AG04449 (cell line): Measurements from ENCODE around the gene EXOC4.

Experiments used
- CTCF ChIA-PET: fragments of 350-600 bp; formaldehyde crosslinking; extraction: SDS; loops from one replicate; lab custom pipeline; 2021; ENCODE audit warnings: antibody characterized with exemption; lab: Yijun Ruan, JAX
- POLR2A ChIA-PET: fragments of 400-600, 350-600 bp; formaldehyde crosslinking; extraction: SDS; loops from one replicate; lab custom pipeline; 2020; ENCODE audit warnings: antibody characterized with exemption, inconsistent platforms; lab: Yijun Ruan, JAX
- DNase-seq: peaks from one replicate; pipeline ENCODE4 v3.0.0-alpha.2; 2010; ENCODE audit warnings: low read depth, low spot score
- H3K4me3 ChIP-seq: 2 replicates; pipeline ENCODE4 v1.5.1; 2011; ENCODE audit warnings: low read depth, mild to moderate bottlenecking, control low read depth, low read length
- TF ChIP-seq, protein P1 (sequence below): IDR thresholded peaks from one replicate; pipeline ENCODE4 v1.5.1; 2011; ENCODE audit warnings: mild to moderate bottlenecking, moderate library complexity, low read length, control low read depth, inconsistent platforms; ENCODE audit not compliant: insufficient read depth; ENCODE audit errors: missing control alignments

Gene EXOC4

DNA sequence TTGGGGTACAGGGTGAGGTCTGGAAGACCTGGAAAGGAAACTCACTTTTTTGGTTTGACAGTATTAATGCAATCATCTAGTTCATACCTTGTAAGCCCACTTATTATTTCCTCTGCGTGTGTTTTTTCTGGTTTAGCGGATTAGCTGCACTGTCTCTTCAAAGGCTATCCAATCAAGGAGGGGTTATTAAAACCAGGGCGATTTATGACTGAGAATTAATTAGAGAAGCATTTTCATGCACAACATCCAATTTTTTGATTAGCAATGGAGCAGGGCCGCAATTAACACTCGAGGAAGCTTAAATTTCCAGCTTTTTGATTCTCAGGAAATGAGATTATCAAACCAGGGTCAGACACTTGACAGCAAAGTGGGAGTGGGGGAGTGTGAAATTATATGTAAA is 248.9 kb downstream of the EXOC4 start:
- DNase-seq = no peak
- ChIA-PET CTCF (no interaction called here), POLR2A (no interaction called here)
- TF ChIP-seq, protein P1, sequence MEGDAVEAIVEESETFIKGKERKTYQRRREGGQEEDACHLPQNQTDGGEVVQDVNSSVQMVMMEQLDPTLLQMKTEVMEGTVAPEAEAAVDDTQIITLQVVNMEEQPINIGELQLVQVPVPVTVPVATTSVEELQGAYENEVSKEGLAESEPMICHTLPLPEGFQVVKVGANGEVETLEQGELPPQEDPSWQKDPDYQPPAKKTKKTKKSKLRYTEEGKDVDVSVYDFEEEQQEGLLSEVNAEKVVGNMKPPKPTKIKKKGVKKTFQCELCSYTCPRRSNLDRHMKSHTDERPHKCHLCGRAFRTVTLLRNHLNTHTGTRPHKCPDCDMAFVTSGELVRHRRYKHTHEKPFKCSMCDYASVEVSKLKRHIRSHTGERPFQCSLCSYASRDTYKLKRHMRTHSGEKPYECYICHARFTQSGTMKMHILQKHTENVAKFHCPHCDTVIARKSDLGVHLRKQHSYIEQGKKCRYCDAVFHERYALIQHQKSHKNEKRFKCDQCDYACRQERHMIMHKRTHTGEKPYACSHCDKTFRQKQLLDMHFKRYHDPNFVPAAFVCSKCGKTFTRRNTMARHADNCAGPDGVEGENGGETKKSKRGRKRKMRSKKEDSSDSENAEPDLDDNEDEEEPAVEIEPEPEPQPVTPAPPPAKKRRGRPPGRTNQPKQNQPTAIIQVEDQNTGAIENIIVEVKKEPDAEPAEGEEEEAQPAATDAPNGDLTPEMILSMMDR = no peak
- H3K4me3 ChIP-seq = no peak overlapping the region

DNA sequence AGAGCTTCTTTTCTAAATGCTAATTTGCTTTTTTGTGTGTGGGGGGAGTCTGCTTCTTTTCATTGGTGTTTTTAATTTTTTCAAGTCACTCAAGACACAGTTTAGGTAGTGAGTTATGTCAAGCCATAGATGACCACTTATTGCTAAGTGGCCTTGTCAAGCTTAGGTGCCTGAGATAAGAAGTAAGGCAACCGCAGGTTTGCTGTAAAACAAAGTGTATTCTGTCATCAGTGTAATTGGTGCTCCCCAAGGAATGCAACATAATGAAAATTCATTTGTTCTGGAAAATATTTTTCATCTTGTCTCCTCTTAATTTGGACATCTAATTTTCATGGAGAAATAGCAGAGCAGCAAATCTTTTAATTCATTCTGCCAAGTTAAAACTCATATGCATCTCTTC is 249.6 kb downstream of the EXOC4 start:
- TF ChIP-seq, protein P1 = no peak
- no peak overlapping the region for H3K4me3 ChIP-seq
- DNase-seq = no peak
- POLR2A ChIA-PET = no interaction called here
- CTCF ChIA-PET = no interaction called here

DNA sequence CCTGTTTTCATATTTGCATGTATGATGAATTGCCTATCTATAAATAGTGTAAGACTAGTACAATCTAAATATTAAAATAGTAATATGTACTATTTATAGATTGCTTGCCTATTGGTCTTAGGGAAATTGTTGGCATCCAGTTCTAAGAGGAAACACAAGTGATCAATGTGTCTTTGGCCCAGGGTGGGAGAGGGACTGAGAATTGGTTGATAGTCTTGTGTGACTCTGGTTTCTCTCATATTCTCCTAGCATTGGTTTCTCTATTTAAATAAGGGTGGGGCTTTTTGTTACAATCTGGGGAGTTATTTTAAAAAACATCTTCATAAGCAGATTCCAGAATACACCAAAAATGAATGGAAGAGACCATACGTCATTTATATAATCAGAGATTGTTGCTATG is 250.1 kb downstream of the EXOC4 start:
- no peak overlapping the region for H3K4me3 ChIP-seq
- TF ChIP-seq, protein P1 = no peak
- no peak for DNase-seq
- ChIA-PET CTCF (no interaction called here), POLR2A (no interaction called here)

DNA sequence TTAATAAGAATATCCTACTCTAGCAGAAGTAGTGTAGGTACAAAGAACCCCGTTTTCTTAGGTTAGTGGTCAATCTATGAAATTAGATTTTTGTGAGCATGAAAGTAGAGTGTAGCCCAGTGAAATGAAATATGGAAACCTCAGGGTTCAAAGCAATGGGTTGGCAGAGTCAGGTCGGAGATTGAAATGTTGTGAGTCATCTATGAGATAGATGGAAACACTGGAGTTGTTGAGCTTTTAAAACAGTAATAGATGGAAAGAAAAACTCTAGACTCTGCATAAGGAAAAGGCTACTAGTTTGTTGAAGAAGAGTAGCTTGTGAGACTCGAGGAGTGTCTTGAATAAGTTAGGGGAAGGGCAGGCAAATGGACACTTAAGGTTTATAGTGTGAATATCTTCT is 251.9 kb downstream of the EXOC4 start:
- POLR2A ChIA-PET = no interaction called here
- CTCF ChIA-PET = no interaction called here
- no peak overlapping the region for H3K4me3 ChIP-seq
- TF ChIP-seq, protein P1 = no peak
- DNase-seq = no peak

DNA sequence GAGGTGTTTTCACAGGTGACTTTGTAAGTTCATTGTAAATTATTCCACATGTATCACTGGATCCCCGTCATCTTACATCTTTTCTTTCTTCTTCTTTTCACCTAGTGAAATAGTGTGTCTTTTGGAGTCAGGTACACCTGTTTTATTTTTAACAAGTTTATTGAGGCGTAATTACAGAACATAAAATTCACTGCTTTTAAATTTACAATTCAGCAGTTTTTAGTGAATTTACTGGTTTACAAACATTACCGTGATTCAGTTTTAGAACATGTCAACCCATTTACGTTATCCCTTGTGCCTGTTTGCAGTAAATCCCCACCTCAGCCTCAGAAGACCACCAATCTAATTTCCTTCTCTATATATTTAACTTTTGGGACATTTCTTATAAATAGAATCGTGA is 256.9 kb downstream of the EXOC4 start:
- DNase-seq = no peak
- ChIA-PET POLR2A (no interaction called here), CTCF (no interaction called here)
- no peak overlapping the region for H3K4me3 ChIP-seq
- TF ChIP-seq, protein P1 = no peak

DNA sequence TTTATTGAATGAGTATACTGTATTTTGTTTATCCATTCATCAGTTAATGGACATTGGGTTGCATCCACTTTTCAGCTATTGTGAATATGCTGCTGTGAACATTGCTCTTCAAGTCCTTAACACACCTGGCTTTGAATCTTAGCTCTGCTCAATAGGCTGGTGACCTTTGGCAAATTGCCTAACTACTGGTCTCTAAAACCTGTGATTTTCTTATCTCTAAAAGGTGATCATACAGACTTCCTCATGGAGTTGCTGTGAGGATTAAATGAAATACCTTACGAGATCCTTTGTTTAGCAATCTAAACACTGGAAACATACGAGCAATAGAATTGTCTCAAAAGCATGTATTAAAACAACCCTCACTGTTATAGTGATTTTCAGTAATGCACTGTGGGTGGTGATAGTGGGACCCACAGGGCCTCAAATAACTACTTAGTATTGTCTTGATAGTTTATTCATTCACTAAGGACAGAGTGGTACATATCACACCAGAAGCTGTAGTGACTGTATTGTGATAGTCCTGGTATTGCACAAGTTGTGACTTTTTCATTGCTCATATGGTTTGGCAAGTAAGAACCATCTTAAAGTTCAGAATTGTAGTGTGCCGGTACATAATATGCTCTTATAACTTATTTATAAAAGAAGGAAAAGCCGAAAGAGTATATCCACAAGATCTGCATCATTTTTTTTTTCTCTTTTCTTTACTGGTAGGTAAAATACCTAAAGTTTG is 257.6 kb downstream of the EXOC4 start:
- TF ChIP-seq, protein P1 = no peak
- POLR2A ChIA-PET = no interaction called here
- DNase-seq = no peak
- CTCF ChIA-PET = no interaction called here
- no peak overlapping the region for H3K4me3 ChIP-seq
